Trophoblast cell (in vitro differentiated cells and primary cell): ENCODE results near the gene C17orf58.
"Not testable (repeated sequence)": the region's sequence is repeated elsewhere in the genome, so short reads cannot be mapped to it uniquely, and the experiment has no call there.

Experiments
- DNase-seq, 2 donors: peaks; one replicate each; pipeline ENCODE4 v3.0.0-alpha.2; 2016
- H2AFZ ChIP-seq: 2 replicates; pipeline ENCODE4 v1.6.1; 2013; ENCODE audit warnings: low read length, moderate library complexity, mild to moderate bottlenecking; ENCODE audit not compliant: insufficient read depth, poor library complexity
- H2AK5ac ChIP-seq: 2 replicates; pipeline ENCODE4 v1.6.1; 2013; ENCODE audit warnings: mild to moderate bottlenecking, low read length
- H2BK120ac ChIP-seq: 2 replicates; pipeline ENCODE4 v1.6.1; 2013; ENCODE audit warnings: low read length, mild to moderate bottlenecking, moderate library complexity; ENCODE audit not compliant: insufficient read depth, poor library complexity
- H2BK12ac ChIP-seq: 2 replicates; pipeline ENCODE4 v1.6.1; 2013; ENCODE audit warnings: mild to moderate bottlenecking, low read length, moderate library complexity
- H2BK5ac ChIP-seq: 2 replicates; pipeline ENCODE4 v1.6.1; 2013; ENCODE audit warnings: low read length, low read depth, moderate library complexity, mild to moderate bottlenecking; ENCODE audit not compliant: poor library complexity
- H3K14ac ChIP-seq: 2 replicates; pipeline ENCODE4 v1.6.1; 2013; ENCODE audit warnings: mild to moderate bottlenecking, low read length
- H3K18ac ChIP-seq: 2 replicates; pipeline ENCODE4 v1.6.1; 2013; ENCODE audit warnings: mild to moderate bottlenecking, low read length
- H3K23ac ChIP-seq: 2 replicates; pipeline ENCODE4 v1.6.1; 2013; ENCODE audit warnings: low read length
- H3K27ac ChIP-seq: 2 replicates; pipeline ENCODE4 v1.5.1; 2013; ENCODE audit warnings: low read depth, mild to moderate bottlenecking, inconsistent platforms, low read length, moderate library complexity
- H3K27me3 ChIP-seq: 2 replicates; pipeline ENCODE4 v1.6.1; 2013; ENCODE audit warnings: inconsistent platforms, mild to moderate bottlenecking, low read length, moderate library complexity; ENCODE audit not compliant: insufficient read depth
- H3K36me3 ChIP-seq, 2 experiments: 1 replicate in 1 of 2; 2 replicates in 1 of 2; pipeline ENCODE4 v1.6.1; 2013; ENCODE audit warnings: low read length in 2 of 2, mild to moderate bottlenecking in 2 of 2, moderate library complexity in 1 of 2; ENCODE audit not compliant: insufficient read depth in 2 of 2, control insufficient read depth in 1 of 2
- H3K4ac ChIP-seq: 2 replicates; pipeline ENCODE4 v1.6.1; 2013; ENCODE audit warnings: low read depth, mild to moderate bottlenecking, low read length, moderate library complexity
- H3K4me1 ChIP-seq, 2 experiments: 1 replicate in 1 of 2; 2 replicates in 1 of 2; pipeline ENCODE4 v1.6.1; 2013; ENCODE audit warnings: low read length in 2 of 2, mild to moderate bottlenecking in 2 of 2, moderate library complexity in 1 of 2; ENCODE audit not compliant: insufficient read depth in 2 of 2, control insufficient read depth in 1 of 2
- H3K4me2 ChIP-seq: 2 replicates; pipeline ENCODE4 v1.6.1; 2013; ENCODE audit warnings: inconsistent platforms, mild to moderate bottlenecking, low read length, moderate library complexity
- H3K4me3 ChIP-seq: 2 replicates; pipeline ENCODE4 v1.5.1; 2013; ENCODE audit warnings: mild to moderate bottlenecking, low read depth, low read length, inconsistent platforms
- H3K79me1 ChIP-seq: one replicate; pipeline ENCODE4 v1.6.1; 2013; ENCODE audit warnings: low read length
- H3K79me2 ChIP-seq: 2 replicates; pipeline ENCODE4 v1.6.1; 2013; ENCODE audit warnings: low read length, mild to moderate bottlenecking; ENCODE audit not compliant: control insufficient read depth, insufficient read depth, poor library complexity
- H3K9ac ChIP-seq: 2 replicates; pipeline ENCODE4 v1.6.1; 2013; ENCODE audit warnings: mild to moderate bottlenecking, low read length
- H3K9me3 ChIP-seq: 2 replicates; pipeline ENCODE4 v1.6.1; 2013; ENCODE audit warnings: low read depth, mild to moderate bottlenecking, control low read depth, inconsistent platforms, low read length; ENCODE audit not compliant: insufficient read depth
- H4K12ac ChIP-seq: 2 replicates; pipeline ENCODE4 v1.6.1; 2013; ENCODE audit warnings: low read depth, mild to moderate bottlenecking, low read length, moderate library complexity
- H4K8ac ChIP-seq: 2 replicates; pipeline ENCODE4 v1.6.1; 2013; ENCODE audit warnings: low read depth, mild to moderate bottlenecking, low read length, moderate library complexity
- H4K91ac ChIP-seq: one replicate; pipeline ENCODE4 v1.6.1; 2013; ENCODE audit warnings: low read depth, mild to moderate bottlenecking, low read length, moderate library complexity
- WGBS: extraction: QIAGEN DNeasy Blood & Tissue Kit; methylation state at CpG from one replicate; pipeline ENCODE4 v1.1.7; 2013; ENCODE audit warnings: missing lambda C conversion rate; ENCODE audit not compliant: insufficient read length, insufficient coverage; ENCODE audit errors: extremely low coverage; 5-methylcytosine and 5-hydroxymethylcytosine counted together

The C17orf58 gene

GRCh38 chr17:68034452-68034776 lies 38.1 kb upstream of the C17orf58 start:
- H4K8ac ChIP-seq, result no peak overlapping the region
- H3K36me3 ChIP-seq, result peaks cover 18 to 21% of the 10 kb centered on the region in 2 experiments
- no peak overlapping the region for H3K4me3 ChIP-seq
- no peak overlapping the region for H2AFZ ChIP-seq
- no peaks in the 10 kb centered on the region for H3K27me3 ChIP-seq
- H3K4me2 ChIP-seq, result peak overlapping the region; percentile 13
- no peak overlapping the region for H3K4ac ChIP-seq
- no peak overlapping the region for H4K91ac ChIP-seq
- H3K9ac ChIP-seq, result no peak overlapping the region
- WGBS, result no CpG with 5 or more reads among the region's 1 CpG
- H3K14ac ChIP-seq, result no peak overlapping the region
- H4K12ac ChIP-seq, result no peak overlapping the region
- no peak overlapping the region for H3K23ac ChIP-seq
- no peak for DNase-seq
- H3K79me1 ChIP-seq, result peaks cover 6% of the 10 kb centered on the region
- H2BK12ac ChIP-seq, result no peak overlapping the region
- H3K18ac ChIP-seq, result no peak overlapping the region
- no peak overlapping the region for H2BK5ac ChIP-seq
- H3K9me3 ChIP-seq, result no peaks in the 10 kb centered on the region
- H2BK120ac ChIP-seq, result no peak overlapping the region
- H3K79me2 ChIP-seq, result peaks cover 13% of the 10 kb centered on the region
- no peak overlapping the region for H2AK5ac ChIP-seq
- no peaks in the 10 kb centered on the region for H3K4me1 ChIP-seq
- no peak overlapping the region for H3K27ac ChIP-seq

GRCh38 chr17:68033636-68034451 lies 37.6 kb upstream of the C17orf58 start:
- no peak overlapping the region for H2BK12ac ChIP-seq
- peak overlapping the region; percentile 42 for H4K91ac ChIP-seq
- H3K79me2 ChIP-seq, result peaks cover 12% of the 10 kb centered on the region
- no peak overlapping the region for H3K23ac ChIP-seq
- no peaks in the 10 kb centered on the region for H3K9me3 ChIP-seq
- H3K4me1 ChIP-seq, result no peaks in the 10 kb centered on the region
- H4K8ac ChIP-seq, result peak overlapping the region; percentile 54
- WGBS, result no CpG with 5 or more reads among the region's 7 CpGs
- H2BK5ac ChIP-seq, result peak overlapping the region; percentile 42
- peak overlapping the region; percentile 31 for H3K14ac ChIP-seq
- peaks cover 12 to 15% of the 10 kb centered on the region in 2 experiments for H3K36me3 ChIP-seq
- DNase-seq, result no peak
- peak overlapping the region; percentile 39 for H4K12ac ChIP-seq
- no peak overlapping the region for H2AK5ac ChIP-seq
- H3K9ac ChIP-seq, result no peak overlapping the region
- no peak overlapping the region for H2AFZ ChIP-seq
- H3K4ac ChIP-seq, result no peak overlapping the region
- H3K18ac ChIP-seq, result no peak overlapping the region
- H2BK120ac ChIP-seq, result no peak overlapping the region
- H3K79me1 ChIP-seq, result peaks cover 6% of the 10 kb centered on the region
- H3K27me3 ChIP-seq, result no peaks in the 10 kb centered on the region
- H3K4me2 ChIP-seq, result peak overlapping the region; percentile 13
- no peak overlapping the region for H3K4me3 ChIP-seq
- peak overlapping the region; percentile 1 for H3K27ac ChIP-seq

GRCh38 chr17:68029512-68030215 lies 33.4 kb upstream of the C17orf58 start:
- H3K4ac ChIP-seq, result no peak overlapping the region
- no peak overlapping the region for H2BK12ac ChIP-seq
- H3K27ac ChIP-seq, result no peak overlapping the region
- no peak for DNase-seq
- H4K91ac ChIP-seq, result no peak overlapping the region
- H3K27me3 ChIP-seq, result no peaks in the 10 kb centered on the region
- H3K23ac ChIP-seq, result no peak overlapping the region
- H3K9me3 ChIP-seq, result no peaks in the 10 kb centered on the region
- no peaks in the 10 kb centered on the region for H3K4me1 ChIP-seq
- no peak overlapping the region for H3K4me2 ChIP-seq
- H2AFZ ChIP-seq, result no peak overlapping the region
- H3K79me1 ChIP-seq, result no peaks in the 10 kb centered on the region
- H3K36me3 ChIP-seq, result no peaks in the 10 kb centered on the region
- no peak overlapping the region for H2BK5ac ChIP-seq
- H3K14ac ChIP-seq, result no peak overlapping the region
- H3K9ac ChIP-seq, result no peak overlapping the region
- H4K8ac ChIP-seq, result no peak overlapping the region
- no CpG with 5 or more reads among the region's 8 CpGs for WGBS
- no peak overlapping the region for H4K12ac ChIP-seq
- no peak overlapping the region for H2BK120ac ChIP-seq
- H3K79me2 ChIP-seq, result no peaks in the 10 kb centered on the region
- no peak overlapping the region for H3K4me3 ChIP-seq
- no peak overlapping the region for H2AK5ac ChIP-seq
- H3K18ac ChIP-seq, result no peak overlapping the region

- H3K4me2 ChIP-seq, H3K9ac ChIP-seq, H2BK120ac ChIP-seq, H3K36me3 ChIP-seq, H3K4ac ChIP-seq, H3K27me3 ChIP-seq, H3K27ac ChIP-seq, H3K4me3 ChIP-seq, H2AFZ ChIP-seq, H2AK5ac ChIP-seq, H2BK12ac ChIP-seq, H4K91ac ChIP-seq, H2BK5ac ChIP-seq, H3K23ac ChIP-seq, H3K79me1 ChIP-seq, H4K12ac ChIP-seq, H3K18ac ChIP-seq, H3K9me3 ChIP-seq, H4K8ac ChIP-seq, H3K79me2 ChIP-seq, H3K14ac ChIP-seq, H3K4me1 ChIP-seq: not testable (repeated sequence)
- DNase-seq, result peak in 1 of 2 donors; percentile 22
- whole genome bisulfite sequencing, result no CpG with 5 or more reads among the region's 15 CpGs
These were observed 26.3 kb upstream of the C17orf58 start for GRCh38 chr17:68022547-68022946.
